ENCODE results near the gene OBI1.

GRCh38 chr13:78601124-78601873 lies 57.7 kb downstream of the OBI1 start:
- TF ChIP-seq CTCF (IDR thresholded peaks at IDR 0.05; ENCODE audit: low read length) = no peak
- TF ChIP-seq EZH2 (IDR thresholded peaks at IDR 0.05; ENCODE audit: borderline replicate concordance, low read length) = no peak
